SU-DHL-6 (cell line): ENCODE data around the gene IFITM1.
"Not testable (repeated sequence)": the region's sequence is repeated elsewhere in the genome, so short reads cannot be mapped to it uniquely, and the experiment has no call there.

Source experiments
- EZH2phosphoT487 ChIP-seq: fragments of 200-600 bp; sonication (generic), shearing (Covaris generic); conservative IDR thresholded peaks from 2 replicates; pipeline ENCODE4 v1.6.1; 2018; ENCODE audit warnings: mild to moderate bottlenecking, antibody characterized with exemption, low read length, moderate library complexity, mixed read lengths
- TF ChIP-seq, protein P1 (sequence below): fragments of 200-600 bp; sonication (generic); IDR thresholded peaks from one replicate; pipeline ENCODE4 v1.5.1; 2017; ENCODE audit warnings: antibody characterized with exemption, mild to moderate bottlenecking, low read length, moderate library complexity; ENCODE audit not compliant: insufficient read depth, poor library complexity, severe bottlenecking

DNA sequence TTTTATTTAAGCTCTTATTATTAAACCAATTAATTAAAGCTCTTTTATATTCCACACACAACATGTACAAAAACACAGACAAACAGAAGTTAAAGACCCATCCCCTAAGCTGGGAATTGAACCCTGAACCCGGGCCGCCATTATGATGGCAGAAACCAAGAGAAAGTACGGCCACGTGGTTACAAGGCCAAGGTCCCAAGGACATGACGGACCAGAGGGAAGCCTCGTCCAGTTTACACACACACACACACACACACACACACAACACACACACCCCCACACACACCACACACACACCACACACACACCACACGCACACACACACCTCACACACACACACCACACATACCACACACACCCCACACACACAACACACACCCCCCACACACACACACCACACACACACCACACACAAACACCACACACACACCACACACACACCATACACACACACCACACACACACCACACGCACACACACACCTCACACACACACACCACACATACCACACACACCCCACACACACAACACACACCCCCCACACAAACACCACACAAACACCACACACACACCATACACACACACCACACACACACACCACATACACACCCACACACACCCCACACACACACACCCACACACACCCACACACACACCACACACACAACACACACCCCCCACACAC lies 35.6 kb downstream of the IFITM1 start:
- TF ChIP-seq, protein P1, sequence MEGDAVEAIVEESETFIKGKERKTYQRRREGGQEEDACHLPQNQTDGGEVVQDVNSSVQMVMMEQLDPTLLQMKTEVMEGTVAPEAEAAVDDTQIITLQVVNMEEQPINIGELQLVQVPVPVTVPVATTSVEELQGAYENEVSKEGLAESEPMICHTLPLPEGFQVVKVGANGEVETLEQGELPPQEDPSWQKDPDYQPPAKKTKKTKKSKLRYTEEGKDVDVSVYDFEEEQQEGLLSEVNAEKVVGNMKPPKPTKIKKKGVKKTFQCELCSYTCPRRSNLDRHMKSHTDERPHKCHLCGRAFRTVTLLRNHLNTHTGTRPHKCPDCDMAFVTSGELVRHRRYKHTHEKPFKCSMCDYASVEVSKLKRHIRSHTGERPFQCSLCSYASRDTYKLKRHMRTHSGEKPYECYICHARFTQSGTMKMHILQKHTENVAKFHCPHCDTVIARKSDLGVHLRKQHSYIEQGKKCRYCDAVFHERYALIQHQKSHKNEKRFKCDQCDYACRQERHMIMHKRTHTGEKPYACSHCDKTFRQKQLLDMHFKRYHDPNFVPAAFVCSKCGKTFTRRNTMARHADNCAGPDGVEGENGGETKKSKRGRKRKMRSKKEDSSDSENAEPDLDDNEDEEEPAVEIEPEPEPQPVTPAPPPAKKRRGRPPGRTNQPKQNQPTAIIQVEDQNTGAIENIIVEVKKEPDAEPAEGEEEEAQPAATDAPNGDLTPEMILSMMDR = not testable (repeated sequence)
- not testable (repeated sequence) for TF ChIP-seq EZH2phosphoT487
